ENCODE measurements around the gene TEX29.

Gene TEX29

DNA sequence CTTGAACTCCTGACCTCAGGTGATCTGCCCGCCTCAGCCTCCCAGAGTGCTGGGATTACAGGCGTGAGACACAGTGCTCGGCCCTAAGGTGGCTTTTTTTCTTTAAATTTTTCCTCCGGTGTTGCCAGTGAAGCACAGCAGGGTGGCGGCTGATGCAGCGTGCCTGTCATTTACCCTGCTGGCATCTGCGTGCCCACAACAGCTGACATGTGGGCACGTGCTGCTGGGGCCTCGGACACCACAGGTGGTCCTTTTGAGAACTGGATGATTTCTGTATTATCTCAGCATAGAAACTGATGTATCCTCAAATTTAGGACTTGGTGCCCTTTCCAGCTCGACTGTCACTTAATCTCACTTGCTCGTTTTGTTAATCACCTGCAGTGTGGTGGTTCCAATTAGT is 31.2 kb upstream of the TEX29 start:
- in situ Hi-C loops (cut with MboI; ENCODE audit: low sequenced_read_pairs) = no loop called here

GRCh38 chr13:111291908-111292307 is 28.5 kb upstream of the TEX29 start:
- in situ Hi-C loops (cut with MboI; ENCODE audit: low sequenced_read_pairs) = no loop called here

DNA sequence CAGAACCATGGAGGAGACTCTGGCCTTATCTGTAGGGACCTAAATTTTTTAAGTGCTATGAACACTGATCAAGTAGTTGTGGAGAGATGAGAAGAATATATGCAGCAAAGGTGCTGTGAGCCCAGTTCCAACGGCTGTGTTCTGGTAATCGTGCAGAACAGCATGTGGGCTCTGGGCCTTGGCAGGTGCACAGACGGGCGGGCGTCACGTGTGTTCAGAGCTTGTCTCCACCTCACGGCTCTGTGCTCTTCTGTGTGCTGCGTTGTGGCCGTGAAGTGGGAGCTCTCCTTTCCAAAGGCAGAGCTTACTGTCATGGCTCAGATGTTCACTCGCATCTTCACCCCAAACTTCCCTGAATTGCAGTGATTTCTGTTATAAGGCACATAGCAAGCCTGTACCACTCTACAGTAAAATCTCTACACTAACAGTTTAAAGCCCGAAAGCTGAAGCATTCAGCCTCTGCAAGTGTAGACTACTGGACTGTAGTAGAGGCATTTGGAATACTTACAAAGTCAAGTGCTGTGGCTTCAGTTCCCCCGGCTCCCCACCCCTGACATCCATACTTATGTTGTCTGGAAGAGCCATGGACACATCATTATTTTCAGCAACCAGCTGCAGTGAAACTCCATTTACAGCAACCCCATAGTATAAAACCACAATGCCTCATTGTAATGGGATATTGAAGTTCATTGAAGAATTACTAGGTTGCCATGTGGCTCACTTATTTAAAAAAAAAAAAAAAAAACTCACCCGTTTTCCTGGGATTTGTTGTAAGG is 27.5 kb upstream of the TEX29 start:
- in situ Hi-C loops (cut with MboI; ENCODE audit: low sequenced_read_pairs) = no loop called here

DNA sequence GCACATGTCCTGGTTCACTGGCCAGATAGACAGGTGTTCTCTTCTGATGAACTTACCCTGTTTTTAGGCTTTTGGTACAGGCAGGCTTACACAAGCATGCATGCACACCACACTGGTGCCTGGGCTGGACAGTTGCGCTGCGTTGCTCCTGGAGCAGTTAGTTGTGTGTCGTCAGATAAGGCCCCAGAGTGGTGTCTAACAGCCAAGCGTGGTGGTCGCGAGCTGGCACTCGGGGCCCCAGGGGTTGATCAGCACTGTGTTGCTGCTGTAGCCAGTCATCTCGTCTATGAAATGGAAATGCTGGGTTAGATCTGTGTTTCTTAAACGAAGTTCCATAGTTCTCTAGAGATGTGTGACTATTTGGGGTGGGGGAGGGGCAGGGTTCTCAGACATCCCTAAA is 24.6 kb upstream of the TEX29 start:
- in situ Hi-C loops (cut with MboI; ENCODE audit: low sequenced_read_pairs) = no loop called here

- in situ Hi-C loops (cut with MboI; ENCODE audit: low sequenced_read_pairs) = no loop called here
Observed at GRCh38 chr13:111296417-111296816, 24.0 kb upstream of the TEX29 start.

- in situ Hi-C loops (cut with MboI; ENCODE audit: low sequenced_read_pairs) = no loop called here
Observed at GRCh38 chr13:111298214-111298975, 22.0 kb upstream of the TEX29 start.

GRCh38 chr13:111302045-111302726 is 18.3 kb upstream of the TEX29 start:
- in situ Hi-C loops (cut with MboI; ENCODE audit: low sequenced_read_pairs) = no loop called here

DNA sequence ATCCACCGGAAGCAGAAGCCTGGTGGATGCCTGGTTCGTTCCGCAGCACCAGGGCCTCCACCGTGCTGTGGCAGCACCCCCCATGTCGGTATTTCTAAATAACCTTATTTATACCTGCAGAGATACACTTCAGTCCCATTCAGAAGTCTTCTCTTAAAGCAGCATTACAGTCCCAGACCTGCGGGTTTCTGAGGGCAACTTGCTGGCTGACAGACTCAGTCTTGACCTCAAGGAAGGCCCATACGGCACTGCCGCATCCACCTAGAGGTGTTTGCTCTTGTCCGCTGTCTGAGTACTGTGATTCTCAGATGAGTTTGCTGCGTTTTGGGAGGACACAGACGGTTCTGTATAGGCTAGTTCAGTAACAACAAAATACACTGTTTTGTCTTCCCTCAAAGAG is 16.9 kb upstream of the TEX29 start:
- in situ Hi-C loops (cut with MboI; ENCODE audit: low sequenced_read_pairs) = no loop called here

GRCh38 chr13:111304041-111304544 is 16.3 kb upstream of the TEX29 start:
- in situ Hi-C loops (cut with MboI; ENCODE audit: low sequenced_read_pairs) = no loop called here

DNA sequence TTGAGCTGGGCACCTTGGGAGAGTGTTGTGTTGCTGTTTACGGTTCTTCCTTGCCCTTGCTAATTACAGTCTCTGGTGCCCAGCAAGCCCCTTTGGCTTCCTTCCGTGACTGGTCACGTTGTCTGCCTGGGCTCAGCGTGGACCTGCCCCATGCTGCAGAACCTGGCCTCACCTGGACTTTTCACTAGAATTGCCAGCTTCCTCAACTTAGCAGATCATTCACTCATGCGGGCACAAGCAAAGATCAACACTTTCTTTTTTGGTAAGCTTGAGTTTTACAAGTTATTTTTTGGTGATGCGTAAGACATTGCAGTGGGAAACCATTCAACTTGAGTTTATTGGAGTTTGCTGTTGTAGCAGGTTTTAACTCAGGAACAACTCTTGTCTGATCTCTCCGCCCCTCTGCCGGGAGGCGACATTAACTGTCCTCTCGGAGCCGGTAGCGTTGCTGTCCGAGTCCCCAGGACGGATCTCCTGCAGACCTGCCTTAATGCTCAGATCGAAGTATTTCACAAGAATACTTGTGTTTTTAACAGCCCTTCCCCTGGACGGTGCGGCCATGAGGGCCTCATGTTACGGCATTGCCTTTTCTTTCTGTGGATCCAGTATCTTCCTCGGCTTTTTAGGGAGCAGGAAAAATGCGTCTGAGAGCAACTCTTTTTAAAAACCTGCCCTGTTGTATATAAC is 15.7 kb upstream of the TEX29 start:
- in situ Hi-C loops (cut with MboI; ENCODE audit: low sequenced_read_pairs) = no loop called here

DNA sequence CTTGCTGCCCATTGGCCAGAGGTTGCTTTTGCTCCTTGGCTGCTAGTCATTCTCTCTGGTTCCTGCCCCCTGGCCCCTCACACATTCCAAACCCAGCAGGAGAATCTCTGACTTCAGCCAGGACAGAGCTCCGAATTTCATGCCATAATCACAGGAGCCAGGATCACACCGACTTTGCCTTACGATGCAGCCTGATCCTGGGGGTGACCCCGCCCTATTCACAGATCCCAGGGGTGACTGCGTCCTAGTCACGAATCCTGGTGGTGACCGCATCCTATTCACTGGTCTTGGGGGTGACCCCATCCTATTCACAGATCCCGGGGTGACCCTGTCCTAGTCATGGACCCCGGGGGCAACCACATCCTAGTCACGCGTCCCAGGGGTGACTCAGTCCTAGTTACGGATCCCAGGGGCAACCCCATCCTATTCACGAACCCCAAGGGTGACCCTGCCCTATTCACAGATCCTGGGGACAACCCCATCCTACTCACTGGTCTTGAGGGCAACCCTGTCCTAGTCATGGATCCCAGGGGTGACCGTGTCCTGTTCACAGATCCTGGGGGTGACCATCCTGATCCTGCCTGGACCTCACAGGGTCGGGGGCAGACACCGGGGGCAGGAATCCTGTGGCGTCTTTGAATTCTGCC is 7.4 kb upstream of the TEX29 start:
- in situ Hi-C loops (cut with MboI; ENCODE audit: low sequenced_read_pairs) = no loop called here

- in situ Hi-C loops (cut with MboI; ENCODE audit: low sequenced_read_pairs) = no loop called here
Observed at GRCh38 chr13:111313911-111314425, 6.5 kb upstream of the TEX29 start.

DNA sequence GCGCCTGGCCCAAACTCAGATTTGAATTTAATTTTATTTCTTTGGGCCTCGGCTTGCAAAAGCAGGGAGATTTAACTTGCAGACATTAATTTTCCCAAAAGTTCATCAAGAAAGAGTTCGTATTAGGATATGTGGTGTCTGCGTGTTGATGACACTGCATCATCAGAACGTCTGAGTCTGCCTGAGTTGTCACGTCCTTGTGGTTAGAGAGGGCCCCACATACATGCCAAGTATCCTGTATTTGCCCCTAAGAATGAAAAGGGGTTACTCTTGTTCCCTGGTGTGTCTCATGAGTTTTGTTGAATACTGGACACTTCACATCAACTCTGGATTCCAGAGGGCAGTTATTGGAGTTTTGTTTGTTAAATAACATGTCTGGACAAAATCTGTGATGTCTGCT is 5.6 kb upstream of the TEX29 start:
- in situ Hi-C loops (cut with MboI; ENCODE audit: low sequenced_read_pairs) = no loop called here

- in situ Hi-C loops (cut with MboI; ENCODE audit: low sequenced_read_pairs) = no loop called here
Observed at GRCh38 chr13:111315347-111315995, 5.0 kb upstream of the TEX29 start.

DNA sequence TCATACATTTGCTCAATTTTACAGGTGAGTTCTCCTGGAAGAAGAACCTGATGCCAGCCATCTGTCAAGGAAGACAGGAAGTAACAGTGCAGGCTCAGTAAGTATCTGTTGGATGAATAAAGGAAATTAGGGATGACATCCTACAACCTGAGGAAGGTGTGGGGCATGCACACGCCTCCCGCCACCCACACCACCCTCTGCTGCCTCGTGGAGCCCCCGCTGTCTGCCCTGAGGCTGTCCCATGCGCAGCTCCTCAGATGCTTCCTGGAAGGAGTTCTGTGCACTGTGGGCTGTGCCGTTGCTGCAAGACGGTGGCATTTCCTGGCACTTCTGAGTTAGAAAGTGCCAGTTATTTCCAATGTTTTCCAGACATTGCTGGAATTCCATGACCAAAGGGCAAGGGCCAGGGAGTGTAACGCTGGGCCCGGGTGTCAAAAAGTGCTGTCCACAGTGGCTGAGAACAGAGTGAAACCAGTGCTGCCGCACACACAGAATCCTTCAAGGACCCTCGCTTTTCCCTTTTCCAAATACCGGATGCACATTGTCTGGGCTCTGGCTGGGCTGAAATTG is 4.2 kb upstream of the TEX29 start:
- in situ Hi-C loops (cut with MboI; ENCODE audit: low sequenced_read_pairs) = no loop called here

- in situ Hi-C loops (cut with MboI; ENCODE audit: low sequenced_read_pairs) = no loop called here
Observed at GRCh38 chr13:111317042-111317550, 3.3 kb upstream of the TEX29 start.

GRCh38 chr13:111317571-111318345 is 2.7 kb upstream of the TEX29 start:
- in situ Hi-C loops (cut with MboI; ENCODE audit: low sequenced_read_pairs) = no loop called here

- in situ Hi-C loops (cut with MboI; ENCODE audit: low sequenced_read_pairs) = no loop called here
Observed at GRCh38 chr13:111318386-111318785, 2.1 kb upstream of the TEX29 start.

- in situ Hi-C loops (cut with MboI; ENCODE audit: low sequenced_read_pairs) = no loop called here
Observed at GRCh38 chr13:111319521-111319920, 921 bp upstream of the TEX29 start.
